GM06990 (cell line): ENCODE results near the gene PRIMA1.
"Not testable (repeated sequence)": the region's sequence is repeated elsewhere in the genome, so short reads cannot be mapped to it uniquely, and the experiment has no call there.

Experiments used
- DNase-seq: peaks from one replicate; pipeline ENCODE4 v3.0.0-alpha.2; 2011; ENCODE audit not compliant: insufficient read length; ENCODE audit errors: extremely low read depth
- H3K27me3 ChIP-seq: replicated peaks from 2 replicates; pipeline ENCODE4 v1.6.0; 2011; ENCODE audit warnings: low read length; ENCODE audit not compliant: control insufficient read depth, insufficient read depth
- H3K36me3 ChIP-seq: 2 replicates; pipeline ENCODE4 v1.5.1; 2011; ENCODE audit warnings: low read length; ENCODE audit not compliant: control insufficient read depth, insufficient read depth
- H3K4me3 ChIP-seq: replicated peaks from 2 replicates; pipeline ENCODE4 v1.5.1; 2011; ENCODE audit warnings: low read depth, mild to moderate bottlenecking, control low read depth, low read length
- TF ChIP-seq, protein P1 (sequence below): IDR thresholded peaks from 2 replicates; pipeline ENCODE4 v1.5.1; 2011; ENCODE audit warnings: low read length, control low read depth, mild to moderate bottlenecking, inconsistent platforms; ENCODE audit not compliant: insufficient read depth, poor library complexity, severe bottlenecking

Gene PRIMA1

GRCh38 chr14:93818857-93819256 is 30.6 kb upstream of the PRIMA1 start:
- Histone ChIP-seq H3K36me3 (no peaks in the 10 kb centered on the region), H3K4me3 (no peak overlapping the region), H3K27me3 (no peaks in the 10 kb centered on the region; the same call in 1 of the 2 replicates)
- DNase-seq: no peak
- TF ChIP-seq, protein P1, sequence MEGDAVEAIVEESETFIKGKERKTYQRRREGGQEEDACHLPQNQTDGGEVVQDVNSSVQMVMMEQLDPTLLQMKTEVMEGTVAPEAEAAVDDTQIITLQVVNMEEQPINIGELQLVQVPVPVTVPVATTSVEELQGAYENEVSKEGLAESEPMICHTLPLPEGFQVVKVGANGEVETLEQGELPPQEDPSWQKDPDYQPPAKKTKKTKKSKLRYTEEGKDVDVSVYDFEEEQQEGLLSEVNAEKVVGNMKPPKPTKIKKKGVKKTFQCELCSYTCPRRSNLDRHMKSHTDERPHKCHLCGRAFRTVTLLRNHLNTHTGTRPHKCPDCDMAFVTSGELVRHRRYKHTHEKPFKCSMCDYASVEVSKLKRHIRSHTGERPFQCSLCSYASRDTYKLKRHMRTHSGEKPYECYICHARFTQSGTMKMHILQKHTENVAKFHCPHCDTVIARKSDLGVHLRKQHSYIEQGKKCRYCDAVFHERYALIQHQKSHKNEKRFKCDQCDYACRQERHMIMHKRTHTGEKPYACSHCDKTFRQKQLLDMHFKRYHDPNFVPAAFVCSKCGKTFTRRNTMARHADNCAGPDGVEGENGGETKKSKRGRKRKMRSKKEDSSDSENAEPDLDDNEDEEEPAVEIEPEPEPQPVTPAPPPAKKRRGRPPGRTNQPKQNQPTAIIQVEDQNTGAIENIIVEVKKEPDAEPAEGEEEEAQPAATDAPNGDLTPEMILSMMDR: no peak

DNA sequence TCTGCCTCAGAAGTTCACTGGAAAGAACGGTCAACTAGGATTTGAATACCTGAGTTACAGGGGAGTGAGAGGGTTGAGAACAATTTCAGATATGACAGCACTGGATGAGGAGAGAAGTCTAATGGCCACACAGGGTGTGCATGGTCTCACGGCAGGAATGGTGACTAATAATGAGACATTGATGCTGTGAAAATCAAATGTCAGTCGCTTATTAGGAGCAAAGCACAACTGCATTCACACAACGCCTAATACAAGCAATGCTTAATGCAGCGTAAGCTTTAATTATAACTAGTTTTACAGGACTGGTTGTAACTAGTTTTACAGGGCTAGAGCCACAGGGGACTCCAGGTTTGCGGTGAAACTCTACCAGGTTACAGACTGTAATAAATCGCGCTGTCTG is 23.4 kb upstream of the PRIMA1 start:
- Histone ChIP-seq H3K27me3 (peaks cover 1% of the 10 kb centered on the region), H3K4me3 (no peak overlapping the region), H3K36me3 (no peaks in the 10 kb centered on the region)
- DNase-seq: no peak
- TF ChIP-seq, protein P1: no peak

GRCh38 chr14:93811020-93811419 is 22.7 kb upstream of the PRIMA1 start:
- H3K36me3 ChIP-seq: no peaks in the 10 kb centered on the region
- peaks cover 1% of the 10 kb centered on the region for H3K27me3 ChIP-seq
- TF ChIP-seq, protein P1: no peak
- DNase-seq: no peak
- H3K4me3 ChIP-seq: no peak overlapping the region

DNA sequence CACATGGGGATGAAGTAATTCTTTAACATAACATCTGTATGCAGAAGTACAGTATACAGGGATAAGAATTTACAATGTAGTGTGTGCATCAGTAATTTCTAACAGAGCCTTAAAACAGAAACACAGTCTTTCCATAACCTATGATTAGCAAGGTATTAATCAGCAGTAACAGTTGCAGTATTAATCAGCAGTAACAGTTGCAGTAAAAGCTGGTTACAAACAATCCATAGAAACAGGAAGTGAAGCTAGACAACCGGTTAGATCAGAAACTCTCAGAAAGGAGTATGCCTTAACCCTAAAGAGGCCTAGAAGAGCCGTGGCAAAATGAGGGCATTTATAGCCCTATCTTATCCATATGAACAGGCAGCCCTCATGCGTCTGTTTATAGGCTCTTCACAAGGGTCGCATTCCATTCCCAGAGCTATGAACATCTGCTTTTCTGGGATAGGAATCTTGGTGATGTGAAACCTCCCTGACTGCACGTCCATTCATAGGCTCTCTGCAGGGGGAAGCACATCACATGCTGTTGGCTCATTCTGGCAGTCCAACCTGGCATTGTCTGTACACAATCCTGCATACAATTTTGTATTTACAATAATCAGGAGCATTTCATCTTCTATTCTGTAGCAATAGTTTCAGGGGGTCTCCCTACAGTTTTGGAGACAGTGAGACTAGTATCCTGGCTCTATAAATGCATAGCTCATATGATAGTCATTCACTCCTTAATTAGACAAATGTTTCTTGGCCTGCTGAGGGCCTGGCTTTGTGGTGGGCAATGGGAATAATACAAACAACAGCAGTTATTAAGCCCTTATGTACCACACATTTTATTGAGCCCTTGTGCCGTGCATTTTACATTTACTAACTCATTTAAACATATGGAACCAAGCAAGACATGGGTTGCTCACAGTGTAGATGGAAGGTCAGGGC is 21.5 kb upstream of the PRIMA1 start:
- DNase-seq, H3K4me3 ChIP-seq, H3K36me3 ChIP-seq: not testable (repeated sequence)

DNA sequence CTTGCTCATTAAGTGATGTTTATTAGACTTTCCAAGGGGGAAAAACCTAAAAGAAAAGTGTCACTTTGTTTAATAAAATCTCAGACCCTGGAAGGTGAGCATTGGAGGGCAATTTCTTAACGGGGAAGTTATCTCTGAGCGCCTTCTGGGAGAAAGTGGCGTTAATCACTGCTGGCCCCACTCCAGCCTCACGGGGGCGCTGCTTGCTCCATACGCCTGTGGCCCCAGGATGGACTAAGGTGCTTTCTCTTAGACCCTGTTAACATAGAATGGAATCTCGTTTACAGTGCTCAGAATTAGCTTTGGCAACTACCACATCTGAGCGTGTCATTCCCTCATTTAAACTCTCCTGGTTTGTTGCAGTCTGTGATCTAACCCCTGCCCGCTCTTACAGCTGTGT is 16.4 kb upstream of the PRIMA1 start:
- DNase-seq: no peak
- TF ChIP-seq, protein P1: peak; percentile 32
- Histone ChIP-seq H3K27me3 (peaks cover 4% of the 10 kb centered on the region), H3K4me3 (no peak overlapping the region), H3K36me3 (no peaks in the 10 kb centered on the region)

More for the DNA sequence above, 21.5 kb upstream of the PRIMA1 start:
- not testable (repeated sequence) for H3K27me3 ChIP-seq

DNA sequence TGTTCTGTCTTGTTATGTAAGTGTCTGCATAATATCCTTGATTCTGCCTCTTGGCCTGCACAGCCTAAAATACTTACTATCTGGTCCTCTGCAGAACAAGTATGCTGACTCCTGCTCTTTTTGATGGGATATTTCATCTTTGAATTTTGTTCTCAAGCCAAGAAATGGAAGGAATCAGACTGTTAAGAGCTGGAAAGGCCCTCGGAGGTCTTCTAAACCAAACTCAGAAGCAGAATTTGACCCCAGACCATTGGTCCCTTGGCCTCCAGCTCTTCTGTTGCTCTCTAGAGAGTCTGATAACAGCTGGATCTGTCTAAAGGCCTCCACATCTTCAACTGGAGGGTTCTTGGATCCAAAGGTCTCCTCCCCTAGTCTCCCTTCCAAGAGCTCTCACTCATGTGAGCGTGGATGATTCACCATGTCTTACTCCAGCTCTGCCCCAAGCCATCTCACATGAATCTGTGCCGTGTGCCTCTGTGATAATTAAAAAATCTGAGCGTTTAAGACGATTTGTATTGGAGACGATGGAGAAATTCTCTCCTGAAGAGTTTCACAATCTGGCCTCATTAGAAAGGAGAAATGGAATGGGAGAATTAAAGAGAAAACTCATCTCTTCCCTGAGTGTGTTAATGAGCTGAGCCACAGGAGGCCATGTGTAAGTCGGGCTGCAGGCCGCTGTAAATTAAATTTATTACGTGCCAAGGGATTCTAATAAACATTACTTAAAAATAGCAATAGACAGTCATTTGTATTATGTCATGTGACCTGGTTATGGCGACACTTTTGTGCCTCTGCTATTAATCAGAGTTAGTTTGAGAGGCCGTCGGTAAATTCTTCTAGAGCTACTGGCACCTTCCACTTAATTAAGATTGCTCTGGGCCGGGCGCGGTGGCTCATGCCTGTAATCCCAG is 15.4 kb upstream of the PRIMA1 start:
- TF ChIP-seq, protein P1: no peak
- Histone ChIP-seq H3K4me3 (no peak overlapping the region), H3K27me3 (peaks cover 4% of the 10 kb centered on the region), H3K36me3 (no peaks in the 10 kb centered on the region)
- DNase-seq: no peak
